Measurements from ENCODE around the gene POLR1H.
"Not testable (repeated sequence)": the region's sequence is repeated elsewhere in the genome, so short reads cannot be mapped to it uniquely, and the experiment has no call there.

The POLR1H gene, protein sequence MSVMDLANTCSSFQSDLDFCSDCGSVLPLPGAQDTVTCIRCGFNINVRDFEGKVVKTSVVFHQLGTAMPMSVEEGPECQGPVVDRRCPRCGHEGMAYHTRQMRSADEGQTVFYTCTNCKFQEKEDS

GRCh38 chr6:30061092-30061857 lies at the start of gene POLR1H:
TSS of gene POLR1H (plus strand) at chr6:30061265. CDS start at chr6:30061525, 260 bp downstream.
- DNase-seq (ENCODE audit: extremely low spot score) = peak; percentile 92
- TF ChIP-seq, protein P1, sequence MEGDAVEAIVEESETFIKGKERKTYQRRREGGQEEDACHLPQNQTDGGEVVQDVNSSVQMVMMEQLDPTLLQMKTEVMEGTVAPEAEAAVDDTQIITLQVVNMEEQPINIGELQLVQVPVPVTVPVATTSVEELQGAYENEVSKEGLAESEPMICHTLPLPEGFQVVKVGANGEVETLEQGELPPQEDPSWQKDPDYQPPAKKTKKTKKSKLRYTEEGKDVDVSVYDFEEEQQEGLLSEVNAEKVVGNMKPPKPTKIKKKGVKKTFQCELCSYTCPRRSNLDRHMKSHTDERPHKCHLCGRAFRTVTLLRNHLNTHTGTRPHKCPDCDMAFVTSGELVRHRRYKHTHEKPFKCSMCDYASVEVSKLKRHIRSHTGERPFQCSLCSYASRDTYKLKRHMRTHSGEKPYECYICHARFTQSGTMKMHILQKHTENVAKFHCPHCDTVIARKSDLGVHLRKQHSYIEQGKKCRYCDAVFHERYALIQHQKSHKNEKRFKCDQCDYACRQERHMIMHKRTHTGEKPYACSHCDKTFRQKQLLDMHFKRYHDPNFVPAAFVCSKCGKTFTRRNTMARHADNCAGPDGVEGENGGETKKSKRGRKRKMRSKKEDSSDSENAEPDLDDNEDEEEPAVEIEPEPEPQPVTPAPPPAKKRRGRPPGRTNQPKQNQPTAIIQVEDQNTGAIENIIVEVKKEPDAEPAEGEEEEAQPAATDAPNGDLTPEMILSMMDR (IDR thresholded peaks at IDR 0.05; ENCODE audit: control extremely low read depth, extremely low read depth, low read depth, missing control alignments) = no peak
- ChIA-PET POLR2A (interaction anchor here (0.8 kb wide), 1 partner anchor 9 kb away, joined by 3 read pairs; no protein-coding TSS in a partner anchor), CTCF (interaction anchor here (0.7 to 3.3 kb wide), 7 partner anchors 9 to 334 kb away, joined by 3 to 11 read pairs (median 3); no protein-coding TSS in a partner anchor)

DNA sequence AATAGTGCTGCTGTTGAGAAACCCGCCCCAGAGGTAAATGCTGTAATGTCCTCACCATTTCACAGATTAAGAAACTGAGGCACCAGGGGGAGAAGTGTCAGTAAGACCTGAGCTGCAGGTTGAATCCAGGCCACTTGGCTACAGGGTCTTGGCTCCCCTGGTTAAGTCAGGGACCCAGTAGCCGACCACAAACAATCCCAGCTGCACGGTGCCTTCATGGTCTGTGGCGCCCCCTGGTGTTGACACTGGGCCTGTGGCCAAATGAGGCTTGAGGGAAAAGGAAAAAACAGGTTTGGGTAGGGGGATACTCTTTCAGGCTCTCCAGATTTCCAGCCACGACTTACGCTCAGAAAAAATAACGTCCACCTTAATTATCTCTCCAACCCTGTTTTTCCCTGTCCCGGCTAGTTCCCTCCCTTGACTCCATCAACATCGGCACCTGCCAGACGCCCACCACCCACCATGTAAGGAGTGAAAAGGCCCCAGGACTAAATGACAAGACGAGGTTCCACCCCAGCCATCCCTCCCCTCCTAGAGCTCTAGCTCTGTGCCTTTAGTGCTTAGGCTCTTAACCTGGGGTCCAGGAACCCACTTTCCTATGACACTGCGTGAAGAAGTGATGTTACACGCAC lies 47.7 kb upstream of the POLR1H start:
- ChIA-PET CTCF (interaction anchor here (0.7 to 3.2 kb wide), 23 partner anchors 10 to 360 kb away, joined by 3 to 46 read pairs (median 3); no protein-coding TSS in a partner anchor), POLR2A (no interaction called here)
- TF ChIP-seq, protein P1 (IDR thresholded peaks at IDR 0.05; ENCODE audit: control extremely low read depth, extremely low read depth, low read depth, missing control alignments) = peak; percentile 67
- DNase-seq (ENCODE audit: extremely low spot score) = peak; percentile 34

DNA sequence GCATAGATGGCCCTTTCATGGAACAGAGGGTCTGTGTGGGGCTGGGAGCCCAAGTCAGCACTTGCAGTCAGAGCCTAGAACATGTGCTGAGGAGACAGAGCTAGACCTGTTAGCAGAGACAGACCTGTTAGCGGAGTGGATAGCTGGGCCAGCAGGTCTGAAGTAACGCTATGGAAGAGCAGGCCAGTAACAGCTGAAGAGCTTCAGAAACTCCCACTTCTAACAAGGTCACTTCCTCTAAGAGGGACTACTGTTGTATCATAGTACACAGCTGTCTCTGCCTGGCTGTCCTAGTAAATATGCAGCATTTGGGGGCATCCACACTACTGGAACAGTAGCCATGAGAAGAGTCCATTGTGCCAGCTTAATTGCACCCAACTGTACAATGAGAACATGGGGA lies 41.2 kb upstream of the POLR1H start:
- no peak for DNase-seq (ENCODE audit: extremely low spot score)
- CTCF ChIA-PET = no interaction called here
- POLR2A ChIA-PET = no interaction called here
- TF ChIP-seq, protein P1 (IDR thresholded peaks at IDR 0.05; ENCODE audit: control extremely low read depth, extremely low read depth, low read depth, missing control alignments) = no peak

DNA sequence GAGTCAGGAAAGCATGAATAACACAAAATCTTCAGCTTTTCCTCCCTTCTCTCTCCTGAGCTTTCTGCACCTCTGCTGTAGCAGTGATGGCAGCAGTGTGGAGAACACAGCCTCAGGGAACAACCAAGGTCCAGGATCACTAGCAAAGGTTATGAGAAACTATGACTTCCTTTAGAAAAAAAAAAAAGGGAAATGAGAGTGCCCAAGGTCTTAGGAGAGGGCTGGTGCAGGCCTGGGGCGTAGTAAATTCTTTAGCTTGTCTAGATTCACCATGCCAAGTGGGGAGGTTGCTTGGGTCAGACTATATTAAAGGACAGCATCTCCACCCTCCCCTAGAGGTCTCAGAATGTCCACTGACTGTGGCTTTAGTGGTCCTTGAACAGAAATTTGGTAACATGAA lies 40.4 kb upstream of the POLR1H start:
- ChIA-PET CTCF (interaction anchor here (1.0 to 1.2 kb wide), 3 partner anchors 23 to 198 kb away, joined by 3 to 4 read pairs (median 3); no protein-coding TSS in a partner anchor), POLR2A (no interaction called here)
- no peak for DNase-seq (ENCODE audit: extremely low spot score)
- TF ChIP-seq, protein P1 (IDR thresholded peaks at IDR 0.05; ENCODE audit: control extremely low read depth, extremely low read depth, low read depth, missing control alignments) = no peak

DNA sequence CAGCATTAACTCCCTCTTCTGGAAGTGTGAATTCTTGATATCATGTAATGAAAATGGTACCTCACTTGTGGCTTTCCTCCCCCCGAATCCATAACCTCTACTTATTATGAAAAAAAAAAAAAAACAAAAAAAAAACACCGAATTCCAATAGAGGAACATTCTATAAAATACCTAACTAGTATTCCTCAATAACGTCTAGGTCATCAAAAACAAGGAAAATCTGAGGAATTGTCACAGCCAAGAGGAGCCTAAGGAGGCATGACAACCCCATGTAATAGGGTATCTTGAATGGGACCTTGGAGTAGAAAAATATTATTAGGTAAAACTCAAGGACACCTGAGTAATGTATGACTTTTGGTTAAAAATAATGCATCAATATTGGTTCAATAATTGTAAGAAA lies 38.9 kb upstream of the POLR1H start:
- DNase-seq (ENCODE audit: extremely low spot score) = no peak
- ChIA-PET CTCF (no interaction called here), POLR2A (no interaction called here)
- TF ChIP-seq, protein P1 (IDR thresholded peaks at IDR 0.05; ENCODE audit: control extremely low read depth, extremely low read depth, low read depth, missing control alignments) = no peak

GRCh38 chr6:30022712-30023111 lies 38.4 kb upstream of the POLR1H start:
- DNase-seq (ENCODE audit: extremely low spot score); POLR2A ChIA-PET: not testable (repeated sequence)
- CTCF ChIA-PET = interaction anchor here (1.0 to 2.7 kb wide), 4 partner anchors 9 to 171 kb away, joined by 4 to 18 read pairs (median 6); no protein-coding TSS in a partner anchor
